A673 (cell line): ENCODE data around the gene FMNL1. TPM values are rescaled to one million over a fixed set of nuclear protein-coding genes. Genes with fewer than 3 reads are reported as not detected.

ENCODE experiments used
- BruUV-seq: library from RNA; stranded (reverse); fragments of 400-500 nt; replicated peaks from 2 replicates; lab custom pipeline; 2021; lab: Mats Ljungman, UMichigan
- CTCF ChIA-PET: fragments of 300-600 bp; sonication (Branson Sonifier 250); formaldehyde crosslinking; loops from one replicate; lab custom pipeline; 2022; ENCODE audit warnings: antibody characterized with exemption; lab: Charles Lee
- POLR2A ChIA-PET: fragments of 300-600 bp; sonication (Branson Sonifier 250); formaldehyde crosslinking; loops from one replicate; lab custom pipeline; 2022; ENCODE audit warnings: antibody characterized with exemption; ENCODE audit not compliant: low non-redundant PET; lab: Charles Lee
- DNase-seq: peaks from one replicate; pipeline ENCODE4 v3.0.0-alpha.2; 2015; ENCODE audit warnings: low spot score
- H3K27ac ChIP-seq: fragments of 200-600 bp; sonication (generic); 2 replicates; pipeline ENCODE4 v1.5.1; 2016; ENCODE audit warnings: mixed run types, low read depth, mild to moderate bottlenecking, mixed read lengths, antibody characterized with exemption, low read length; ENCODE audit not compliant: poor library complexity, severe bottlenecking
- H3K27me3 ChIP-seq: fragments of 200-600 bp; sonication (generic); replicated peaks from 2 replicates; pipeline ENCODE4 v1.6.1; 2017; ENCODE audit warnings: mixed run types, low read depth, mild to moderate bottlenecking, mixed read lengths, antibody characterized with exemption, low read length; ENCODE audit not compliant: insufficient read depth, poor library complexity
- H3K36me3 ChIP-seq: fragments of 200-600 bp; sonication (generic); 2 replicates; pipeline ENCODE4 v1.6.1; 2016; ENCODE audit warnings: mixed run types, mild to moderate bottlenecking, mixed read lengths, antibody characterized with exemption, low read length; ENCODE audit not compliant: insufficient read depth, poor library complexity, severe bottlenecking
- H3K4me1 ChIP-seq: fragments of 200-600 bp; sonication (generic); 2 replicates; pipeline ENCODE4 v1.6.1; 2017; ENCODE audit warnings: mixed run types, mild to moderate bottlenecking, mixed read lengths, antibody characterized with exemption, low read length; ENCODE audit not compliant: insufficient read depth, poor library complexity, severe bottlenecking
- H3K4me3 ChIP-seq: fragments of 200-600 bp; sonication (generic); 2 replicates; pipeline ENCODE4 v1.5.1; 2016; ENCODE audit warnings: low read depth, mixed run types, mild to moderate bottlenecking, mixed read lengths, low read length; ENCODE audit not compliant: poor library complexity, severe bottlenecking
- H3K9me3 ChIP-seq: fragments of 200-600 bp; sonication (generic); 2 replicates; pipeline ENCODE4 v1.6.1; 2016; ENCODE audit warnings: mixed run types, low read depth, mild to moderate bottlenecking, mixed read lengths, antibody characterized with exemption, low read length; ENCODE audit not compliant: poor library complexity, severe bottlenecking
- EZH2 ChIP-seq: fragments of 200-600 bp; sonication (generic); IDR thresholded peaks from 2 replicates; pipeline ENCODE4 v1.6.1; 2017; ENCODE audit warnings: borderline replicate concordance, low read depth, mild to moderate bottlenecking, mixed read lengths, antibody characterized with exemption, low read length; ENCODE audit not compliant: poor library complexity, severe bottlenecking
- intact Hi-C: fragments of 100-400 bp; cut with micrococcal nuclease; formaldehyde crosslinking; loops from one replicate; pipeline ENCODE4 v1.10.0; 2022; ENCODE audit not compliant: unreplicated experiment
- total RNA-seq: library from RNA; stranded (reverse); gene quantifications from 2 replicates; pipeline ENCODE4 v1.2.3, GENCODE V29; 2021
- TF ChIP-seq, protein P1 (sequence below): fragments of 300-800, 200-600 bp; sonication (generic); conservative IDR thresholded peaks from 2 replicates; pipeline ENCODE4 v1.5.1; 2017; ENCODE audit warnings: low read depth, mild to moderate bottlenecking, antibody characterized with exemption, low read length, moderate library complexity, mixed read lengths

FMNL1 gene
- total RNA-seq, 1 experiment from 2014 or later, result 1.0 TPM

DNA sequence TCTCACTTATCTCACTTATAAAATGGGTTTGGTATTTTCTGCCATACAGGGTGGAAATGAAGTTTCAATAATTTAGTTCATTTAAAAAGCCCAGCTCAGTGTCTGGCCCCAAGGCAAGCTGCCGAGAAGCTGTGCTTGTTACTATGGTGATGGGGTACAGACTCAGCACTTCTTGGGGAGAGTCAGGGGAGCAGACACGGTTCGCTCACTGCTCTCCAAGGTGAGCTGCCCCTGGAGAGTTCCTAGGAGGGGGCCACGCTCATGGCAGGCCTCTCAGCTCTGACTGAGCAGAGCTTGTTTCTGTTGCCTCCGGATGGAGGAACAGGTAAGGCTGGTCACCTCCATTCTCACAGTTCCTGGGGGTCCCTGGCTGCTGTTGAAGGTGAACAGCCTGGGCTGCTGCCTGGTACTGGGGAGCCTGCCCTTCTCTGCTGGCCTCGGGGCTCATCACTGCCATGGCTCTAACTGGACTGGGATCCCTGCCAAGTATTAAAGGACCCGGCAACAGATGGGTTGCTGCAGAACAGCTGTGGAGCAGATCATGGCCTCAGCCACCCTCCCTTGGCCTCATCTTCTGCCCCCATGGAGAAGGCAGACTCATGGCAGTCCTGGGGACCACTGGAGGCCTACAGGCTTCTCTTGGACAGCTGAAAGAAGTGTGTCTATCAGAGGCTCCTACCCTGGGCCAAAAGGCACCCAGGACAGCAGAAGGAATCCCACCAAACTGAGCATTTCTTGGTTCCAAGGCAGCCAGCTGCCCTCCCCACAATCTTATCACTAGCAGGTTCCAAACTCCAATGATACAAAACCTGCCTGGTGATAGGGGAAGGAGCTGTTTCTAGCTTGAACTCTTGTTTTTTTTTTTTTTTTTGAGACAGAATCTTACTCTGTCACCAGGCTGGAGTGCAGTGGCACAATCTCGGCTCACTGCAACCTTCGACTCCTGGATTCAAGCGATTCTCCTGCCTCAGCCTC lies 66.1 kb downstream of the FMNL1 start:
- intact Hi-C loops, result no loop called here
- no peaks in the 10 kb centered on the region for H3K27me3 ChIP-seq
- no peaks in the 10 kb centered on the region for H3K9me3 ChIP-seq
- H3K36me3 ChIP-seq, result no peaks in the 10 kb centered on the region
- no TSS peak for BruUV-seq
- H3K4me3 ChIP-seq, result no peak overlapping the region
- no peaks in the 10 kb centered on the region for H3K4me1 ChIP-seq
- ChIA-PET POLR2A (no interaction called here), CTCF (no interaction called here)
- no peak overlapping the region for H3K27ac ChIP-seq
- TF ChIP-seq, protein P1, sequence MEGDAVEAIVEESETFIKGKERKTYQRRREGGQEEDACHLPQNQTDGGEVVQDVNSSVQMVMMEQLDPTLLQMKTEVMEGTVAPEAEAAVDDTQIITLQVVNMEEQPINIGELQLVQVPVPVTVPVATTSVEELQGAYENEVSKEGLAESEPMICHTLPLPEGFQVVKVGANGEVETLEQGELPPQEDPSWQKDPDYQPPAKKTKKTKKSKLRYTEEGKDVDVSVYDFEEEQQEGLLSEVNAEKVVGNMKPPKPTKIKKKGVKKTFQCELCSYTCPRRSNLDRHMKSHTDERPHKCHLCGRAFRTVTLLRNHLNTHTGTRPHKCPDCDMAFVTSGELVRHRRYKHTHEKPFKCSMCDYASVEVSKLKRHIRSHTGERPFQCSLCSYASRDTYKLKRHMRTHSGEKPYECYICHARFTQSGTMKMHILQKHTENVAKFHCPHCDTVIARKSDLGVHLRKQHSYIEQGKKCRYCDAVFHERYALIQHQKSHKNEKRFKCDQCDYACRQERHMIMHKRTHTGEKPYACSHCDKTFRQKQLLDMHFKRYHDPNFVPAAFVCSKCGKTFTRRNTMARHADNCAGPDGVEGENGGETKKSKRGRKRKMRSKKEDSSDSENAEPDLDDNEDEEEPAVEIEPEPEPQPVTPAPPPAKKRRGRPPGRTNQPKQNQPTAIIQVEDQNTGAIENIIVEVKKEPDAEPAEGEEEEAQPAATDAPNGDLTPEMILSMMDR, result no peak
- no peak for TF ChIP-seq EZH2
- DNase-seq, result no peak

DNA sequence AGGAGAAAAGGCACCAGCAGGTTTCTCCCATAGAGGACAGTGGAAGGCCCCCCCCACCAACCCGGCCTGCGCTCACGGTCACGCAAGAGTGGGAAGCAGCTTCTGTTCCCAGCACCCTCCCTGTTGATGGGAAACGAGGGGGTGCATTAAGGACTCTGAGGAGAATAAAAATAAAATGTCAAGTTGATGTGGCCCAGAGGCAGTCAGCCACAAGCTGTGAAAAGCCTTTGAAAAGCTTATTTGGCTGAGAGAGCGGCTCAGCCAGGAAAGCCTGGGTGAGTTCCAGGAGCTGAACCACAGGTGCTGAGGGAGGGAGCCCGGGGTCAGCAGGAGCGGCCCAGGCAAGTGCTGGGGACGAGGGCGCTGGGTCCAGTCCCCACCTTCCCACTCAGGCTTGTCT lies 67.1 kb downstream of the FMNL1 start:
- no peaks in the 10 kb centered on the region for H3K27me3 ChIP-seq
- ChIA-PET POLR2A (no interaction called here), CTCF (no interaction called here)
- no peak for DNase-seq
- peaks cover 5% of the 10 kb centered on the region for H3K4me1 ChIP-seq
- no peaks in the 10 kb centered on the region for H3K36me3 ChIP-seq
- intact Hi-C loops, result no loop called here
- TF ChIP-seq EZH2, result no peak
- TF ChIP-seq, protein P1, result no peak
- no TSS peak for BruUV-seq
- H3K27ac ChIP-seq, result no peak overlapping the region
- H3K9me3 ChIP-seq, result no peaks in the 10 kb centered on the region
- H3K4me3 ChIP-seq, result no peak overlapping the region

DNA sequence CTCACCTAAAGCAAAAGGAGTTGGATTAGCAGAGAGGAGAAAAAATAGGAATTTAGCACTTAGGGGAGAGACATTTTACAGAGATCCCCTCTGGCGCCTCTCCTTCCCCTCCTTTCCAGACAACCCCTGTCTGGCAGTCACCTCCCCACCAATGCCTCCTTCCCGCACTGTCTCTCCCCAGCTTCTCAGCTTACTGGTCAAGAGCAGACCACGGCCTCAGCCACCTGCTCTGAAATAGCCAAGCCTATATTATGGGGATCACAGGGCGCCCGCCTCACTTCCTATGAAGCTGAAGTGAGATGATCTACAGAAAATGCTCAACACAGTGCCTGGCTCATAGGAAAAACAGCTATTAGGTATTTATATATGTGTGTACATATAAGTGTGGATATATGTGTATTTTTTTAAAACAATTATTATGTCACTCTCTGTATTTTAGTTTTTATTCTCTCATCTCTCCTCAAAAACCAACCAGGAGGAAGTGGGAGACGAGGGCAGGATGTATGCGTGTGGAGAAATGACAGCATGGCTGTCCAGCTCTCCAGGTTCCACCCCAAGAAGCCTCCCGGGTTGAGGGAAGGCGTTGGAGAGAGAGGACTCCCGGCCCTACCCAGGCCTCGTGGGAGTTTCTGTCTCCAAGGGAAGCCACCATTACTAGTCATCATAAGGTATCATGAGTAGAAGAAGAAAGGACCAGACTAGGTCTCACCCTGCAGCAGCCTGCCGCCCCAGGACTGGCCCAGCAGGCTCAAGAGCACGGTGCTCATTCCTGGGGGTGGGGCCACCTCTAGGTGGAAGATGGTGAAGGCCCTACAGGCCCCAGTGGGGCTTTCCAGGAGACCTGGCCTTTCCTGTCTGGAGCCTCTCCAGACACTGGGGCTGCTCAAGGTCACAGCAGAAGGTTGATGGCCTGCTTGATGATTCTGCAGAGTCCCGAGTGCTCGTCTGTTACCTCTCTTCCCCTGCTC lies 67.9 kb downstream of the FMNL1 start:
- Histone ChIP-seq H3K36me3 (no peaks in the 10 kb centered on the region), H3K27ac (no peak overlapping the region), H3K4me3 (no peak overlapping the region), H3K27me3 (no peaks in the 10 kb centered on the region), H3K9me3 (no peaks in the 10 kb centered on the region), H3K4me1 (peaks cover 5% of the 10 kb centered on the region)
- BruUV-seq, result no TSS peak
- no peak for TF ChIP-seq EZH2
- TF ChIP-seq, protein P1, result no peak
- intact Hi-C loops, result no loop called here
- DNase-seq, result no peak
- ChIA-PET CTCF (no interaction called here), POLR2A (no interaction called here)
